BJ (cell line): ENCODE measurements around the gene LRRN3. TPM values are rescaled to one million over a fixed set of nuclear protein-coding genes. Genes with fewer than 3 reads are reported as not detected.

Source experiments
- CTCF ChIA-PET: fragments of 350-600 bp; formaldehyde crosslinking; extraction: SDS; loops from one replicate; lab custom pipeline; 2021; ENCODE audit warnings: antibody characterized with exemption, inconsistent platforms; lab: Yijun Ruan, JAX
- POLR2A ChIA-PET: fragments of 300-600 bp; sonication (Branson Sonifier 250); formaldehyde crosslinking; extraction: SDS; loops from one replicate; lab custom pipeline; 2021; ENCODE audit warnings: antibody characterized with exemption; lab: Charles Lee
- DNase-seq: peaks from one replicate; pipeline ENCODE4 v3.0.0-alpha.2; 2011; ENCODE audit warnings: low read depth
- H3K27me3 ChIP-seq: 2 replicates; pipeline ENCODE4 v1.6.0; 2011; ENCODE audit warnings: low read length; ENCODE audit not compliant: control insufficient read depth, insufficient read depth
- H3K36me3 ChIP-seq: 2 replicates; pipeline ENCODE4 v1.5.1; 2011; ENCODE audit warnings: low read length; ENCODE audit not compliant: control insufficient read depth, insufficient read depth
- H3K4me3 ChIP-seq: 2 replicates; pipeline ENCODE4 v1.5.1; 2011; ENCODE audit warnings: low read depth, mild to moderate bottlenecking, control low read depth, low read length
- CTCF ChIP-seq: IDR thresholded peaks from 2 replicates; pipeline ENCODE4 v1.5.1; 2011; ENCODE audit warnings: low read depth, mild to moderate bottlenecking, control low read depth, inconsistent platforms, low read length, moderate library complexity; ENCODE audit not compliant: insufficient read depth
- polyA plus RNA-seq: library from polyadenylated mRNA; depleted of rRNA; stranded (reverse); fragments of >200 nt; gene quantifications from 2 replicates; pipeline ENCODE4 v1.2.3, GENCODE V29; 2011

The LRRN3 gene
- polyA plus RNA-seq, 1 experiment: 7.2 TPM

GRCh38 chr7:111115966-111116365, 25.0 kb downstream of the LRRN3 start:
- ChIA-PET CTCF (no interaction called here), POLR2A (no interaction called here)
- no peaks in the 10 kb centered on the region for H3K36me3 ChIP-seq
- no peak for DNase-seq
- no peaks in the 10 kb centered on the region for H3K27me3 ChIP-seq
- TF ChIP-seq CTCF: no peak
- H3K4me3 ChIP-seq: no peak overlapping the region

- no peaks in the 10 kb centered on the region for H3K27me3 ChIP-seq
- DNase-seq: no peak
- no peak overlapping the region for H3K4me3 ChIP-seq
- TF ChIP-seq CTCF: no peak
- H3K36me3 ChIP-seq: no peaks in the 10 kb centered on the region
- POLR2A ChIA-PET: interaction anchor here (0.5 to 1.0 kb wide), 2 partner anchors 15 to 537 kb away, joined by 3 to 4 read pairs; no protein-coding TSS in a partner anchor
- CTCF ChIA-PET: interaction anchor here (0.6 kb wide), 1 partner anchor 249 kb away, joined by 3 read pairs; no protein-coding TSS in a partner anchor
Observed at GRCh38 chr7:111126987-111127386, 36.1 kb downstream of the LRRN3 start.

GRCh38 chr7:111129435-111129834, 38.5 kb downstream of the LRRN3 start:
- Histone ChIP-seq H3K4me3 (no peak overlapping the region), H3K27me3 (no peaks in the 10 kb centered on the region), H3K36me3 (no peaks in the 10 kb centered on the region)
- POLR2A ChIA-PET: no interaction called here
- TF ChIP-seq CTCF: no peak
- no peak for DNase-seq
- CTCF ChIA-PET: interaction anchor here (1.2 kb wide), 1 partner anchor 12 kb away, joined by 5 read pairs; no protein-coding TSS in a partner anchor

- Histone ChIP-seq H3K4me3 (no peak overlapping the region), H3K27me3 (no peaks in the 10 kb centered on the region), H3K36me3 (no peaks in the 10 kb centered on the region)
- ChIA-PET POLR2A (interaction anchor here (0.5 kb wide), 1 partner anchor 9 kb away, joined by 3 read pairs; no protein-coding TSS in a partner anchor), CTCF (no interaction called here)
- no peak for DNase-seq
- TF ChIP-seq CTCF: no peak
Observed at GRCh38 chr7:111132833-111133232, 41.9 kb downstream of the LRRN3 start.

- POLR2A ChIA-PET: interaction anchor here (0.6 kb wide), 2 partner anchors 154 to 169 kb away, joined by 4 to 5 read pairs; no protein-coding TSS in a partner anchor
- Histone ChIP-seq H3K4me3 (no peak overlapping the region), H3K27me3 (no peaks in the 10 kb centered on the region), H3K36me3 (no peaks in the 10 kb centered on the region)
- CTCF ChIA-PET: no interaction called here
- TF ChIP-seq CTCF: no peak
- DNase-seq: no peak
Observed at GRCh38 chr7:111137296-111138192, 46.6 kb downstream of the LRRN3 start.
